NCI-H1105 treated with DMSO at 0.1 percent for 48 hours (cell line): ENCODE measurements around the gene MLLT1.

ENCODE experiments used
- DNase-seq: peaks from one replicate; lab custom pipeline; 2025; lab: John Stamatoyannopoulos, UW

MLLT1 gene

DNA sequence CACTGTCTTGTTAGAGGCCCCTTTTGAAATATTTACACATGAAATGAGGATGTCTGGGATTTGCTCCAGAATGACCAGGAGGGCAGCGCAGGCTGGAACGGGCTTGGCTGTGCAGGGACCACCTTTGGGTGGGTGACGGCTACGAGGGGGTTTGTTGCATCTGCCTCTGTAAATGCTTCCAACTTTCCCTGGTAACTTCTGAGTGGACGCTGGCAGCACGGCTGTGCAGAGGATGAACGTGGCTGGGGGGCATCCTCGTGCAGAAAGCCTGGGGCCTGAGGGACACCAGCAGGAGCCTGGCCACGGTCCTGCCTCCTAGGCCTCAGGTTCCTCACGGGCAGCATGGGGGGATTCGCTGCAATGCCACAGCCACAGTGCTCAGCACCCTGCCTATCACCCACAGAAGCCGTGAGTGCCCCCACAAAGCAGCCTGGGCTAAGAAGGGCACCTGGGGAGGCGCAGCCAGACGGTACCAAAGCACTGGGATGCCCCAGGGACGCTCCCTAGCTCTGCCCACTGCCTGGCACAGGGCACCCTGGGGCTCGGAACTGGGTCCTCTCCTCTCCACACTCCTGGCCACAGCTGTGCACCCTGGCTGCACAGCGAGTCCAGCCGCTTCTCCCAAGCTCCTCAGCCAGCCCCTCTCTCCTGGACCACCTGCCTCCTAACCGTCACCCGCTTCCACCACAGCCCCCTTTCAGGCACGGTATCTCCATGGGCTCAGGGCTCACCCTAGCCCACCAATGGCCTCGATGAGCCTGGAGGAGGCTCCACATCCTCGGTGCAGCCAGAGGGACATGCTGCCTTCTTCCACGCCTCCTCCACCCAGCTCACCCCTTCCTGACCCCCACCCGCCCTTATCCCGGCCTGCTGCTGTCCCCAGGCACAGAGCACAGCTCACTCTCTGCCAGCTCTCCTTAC is 44.5 kb downstream of the MLLT1 start:
- no peak for DNase-seq

DNA sequence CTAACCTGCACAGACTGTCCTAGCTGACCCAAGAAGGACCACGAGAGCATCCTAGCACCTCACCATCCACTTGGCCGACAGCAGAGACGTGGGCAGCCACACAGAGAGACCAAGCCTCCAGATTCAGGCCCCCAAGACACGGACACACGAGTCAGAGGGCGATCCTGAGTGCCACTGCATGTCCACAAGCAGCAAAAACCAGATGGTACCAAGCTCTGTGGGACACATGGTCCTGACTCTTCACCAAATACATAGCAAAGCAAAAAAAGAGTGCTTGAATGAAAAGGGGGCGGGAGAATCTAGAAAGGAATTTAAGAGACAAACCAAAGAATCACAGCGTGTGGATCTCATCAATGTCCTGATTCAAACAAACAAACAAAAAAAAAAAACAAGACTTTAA is 45.2 kb downstream of the MLLT1 start:
- DNase-seq = no peak

DNA sequence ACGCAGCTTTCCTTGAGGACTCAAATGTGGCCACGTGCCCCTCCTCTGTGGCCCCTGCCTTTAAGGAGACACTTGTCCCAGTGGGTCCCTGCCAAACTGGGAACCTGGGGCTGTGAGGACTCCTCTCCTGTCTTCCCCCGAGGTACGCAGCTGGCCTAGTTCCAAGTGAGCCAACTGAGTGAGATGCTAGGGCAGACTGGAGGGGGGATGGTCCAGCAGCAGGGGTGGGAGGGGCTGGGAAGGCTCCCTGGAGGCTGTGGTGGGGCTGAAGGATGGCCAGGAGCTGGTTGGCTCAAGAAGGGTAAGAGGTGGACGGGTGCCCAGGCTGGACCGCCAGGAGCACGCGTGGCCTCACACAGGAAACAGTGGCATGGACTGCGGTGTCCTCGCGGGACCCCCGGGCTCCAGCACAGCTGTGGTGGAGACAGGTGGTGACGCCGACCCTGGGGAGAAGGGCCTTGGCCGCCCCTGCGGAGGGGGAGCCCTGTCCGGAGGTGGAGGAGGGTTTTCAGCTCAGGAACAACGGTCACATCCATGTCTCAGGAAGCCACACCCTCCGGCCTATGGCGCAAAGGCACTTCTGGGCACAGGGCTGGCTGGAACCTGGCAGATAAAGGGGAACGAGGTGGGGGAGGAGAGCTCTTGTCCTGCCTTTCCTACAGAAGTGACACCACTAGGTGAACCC is 45.8 kb downstream of the MLLT1 start:
- no peak for DNase-seq

DNA sequence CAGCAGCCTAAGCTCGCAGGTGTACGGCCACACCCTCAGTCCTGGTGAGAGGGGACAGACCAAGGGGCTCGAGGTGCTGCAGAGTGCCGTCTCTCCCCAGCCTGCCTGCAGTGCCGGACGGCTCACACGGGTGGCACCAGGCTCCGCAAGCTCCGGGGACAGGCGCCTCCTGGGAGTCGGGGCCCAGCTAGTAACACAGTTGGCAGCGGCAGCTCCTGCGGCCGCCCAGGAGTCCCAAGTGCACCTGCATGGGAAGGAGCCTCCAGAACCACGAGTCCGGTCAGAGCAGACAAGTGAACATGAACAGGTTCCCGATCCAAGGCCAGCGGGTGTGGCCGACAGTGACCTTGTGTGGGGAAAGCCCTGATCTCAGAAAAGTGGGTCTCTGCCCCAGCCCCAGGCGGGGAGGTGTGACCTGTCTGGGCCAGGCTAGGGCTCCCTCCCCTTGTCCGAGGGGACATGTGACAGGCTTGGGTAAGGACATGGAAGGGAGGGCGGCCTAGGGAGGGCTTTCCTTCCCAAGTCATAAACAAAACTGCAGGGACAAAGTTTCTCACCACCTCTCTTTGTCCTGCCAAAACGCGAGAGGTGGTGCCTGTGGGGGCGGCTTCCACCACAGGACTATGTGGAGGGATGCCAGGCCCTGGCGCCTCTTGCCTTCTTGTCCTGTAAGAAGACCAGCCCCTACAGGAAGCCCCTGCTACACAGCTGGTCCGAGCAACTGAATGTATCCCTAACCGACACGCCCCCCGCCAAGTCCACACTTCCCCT is 46.5 kb downstream of the MLLT1 start:
- no peak for DNase-seq

DNA sequence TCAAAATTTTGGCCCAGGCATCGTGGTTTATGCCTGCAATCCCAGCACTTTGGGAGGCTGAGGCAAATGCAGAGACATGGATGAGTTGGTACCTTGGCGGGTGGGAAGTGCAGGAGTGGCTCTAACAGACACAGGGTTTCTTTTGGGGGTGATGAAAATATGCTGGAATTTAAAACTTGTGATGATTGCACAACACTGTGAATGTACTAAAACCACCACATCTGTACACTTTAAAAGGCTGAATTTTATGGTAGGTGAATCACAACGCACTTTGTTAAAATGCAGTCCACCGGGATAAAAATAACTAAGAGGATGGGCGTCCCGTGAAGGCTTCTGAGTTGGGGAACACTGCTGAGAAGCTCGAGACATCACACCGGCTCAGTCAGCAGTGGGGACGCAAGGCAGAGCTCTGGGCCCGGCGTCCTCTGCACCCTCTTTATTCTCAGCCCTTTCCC is 47.1 kb downstream of the MLLT1 start:
- DNase-seq = no peak

DNA sequence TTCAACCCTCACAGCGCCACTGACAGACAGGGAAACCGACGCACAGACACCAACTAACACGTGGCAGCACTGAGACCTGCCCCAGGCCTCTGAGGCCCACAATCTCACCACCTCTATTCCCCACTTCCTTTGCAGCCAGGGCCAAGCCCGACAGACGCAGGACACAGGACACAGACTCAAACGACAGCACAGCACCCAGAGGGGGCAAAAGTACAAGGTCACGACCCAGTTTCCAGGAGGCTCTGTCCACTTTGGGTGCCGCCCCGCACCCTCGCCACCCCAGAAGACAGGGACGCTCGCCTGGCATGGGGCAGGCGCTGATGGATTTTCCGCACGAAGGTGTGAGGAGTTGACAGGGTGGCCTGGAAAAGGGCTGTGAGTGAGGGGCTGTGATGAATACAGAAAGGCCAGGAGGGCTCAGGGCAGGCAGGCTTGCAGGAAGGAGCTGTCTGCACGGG is 48.8 kb downstream of the MLLT1 start:
- no peak for DNase-seq

DNA sequence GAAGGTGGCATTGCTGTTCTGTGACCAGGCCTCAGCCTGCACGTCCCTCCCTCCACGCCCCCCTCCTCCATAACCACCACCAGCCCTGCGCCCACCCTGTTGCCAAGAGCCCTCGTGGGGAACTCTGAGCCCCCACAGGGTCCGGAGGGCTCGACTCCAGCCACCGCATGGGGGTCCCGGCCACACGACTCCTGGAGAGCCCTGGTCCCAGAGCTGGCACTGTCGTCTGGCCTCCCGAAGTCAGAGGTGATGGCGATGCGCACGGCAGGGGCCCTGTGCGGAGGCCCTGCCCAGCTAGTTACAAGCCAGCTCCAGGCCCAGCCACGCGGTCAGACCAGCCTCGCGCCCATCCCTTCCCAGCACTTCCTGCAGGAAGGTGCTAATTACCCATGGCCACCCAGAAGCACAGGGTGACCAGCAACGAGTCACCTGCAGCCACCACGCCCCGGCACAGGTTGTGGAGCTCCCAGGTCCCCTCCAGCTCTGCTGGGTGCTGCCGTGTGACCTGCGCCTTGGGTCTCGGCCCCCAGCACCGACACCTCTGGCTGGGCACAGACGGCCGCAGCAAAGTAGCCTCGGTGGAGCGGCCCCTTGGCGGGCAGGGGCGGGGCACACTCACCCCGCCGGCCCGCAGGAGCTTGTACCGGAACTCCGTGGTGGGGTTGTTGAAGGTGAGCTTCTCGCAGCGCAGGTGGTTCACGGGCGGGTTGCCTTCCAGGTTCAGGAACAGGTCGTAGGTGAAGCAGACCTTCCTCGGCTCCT is 49.6 kb downstream of the MLLT1 start:
- no peak for DNase-seq

DNA sequence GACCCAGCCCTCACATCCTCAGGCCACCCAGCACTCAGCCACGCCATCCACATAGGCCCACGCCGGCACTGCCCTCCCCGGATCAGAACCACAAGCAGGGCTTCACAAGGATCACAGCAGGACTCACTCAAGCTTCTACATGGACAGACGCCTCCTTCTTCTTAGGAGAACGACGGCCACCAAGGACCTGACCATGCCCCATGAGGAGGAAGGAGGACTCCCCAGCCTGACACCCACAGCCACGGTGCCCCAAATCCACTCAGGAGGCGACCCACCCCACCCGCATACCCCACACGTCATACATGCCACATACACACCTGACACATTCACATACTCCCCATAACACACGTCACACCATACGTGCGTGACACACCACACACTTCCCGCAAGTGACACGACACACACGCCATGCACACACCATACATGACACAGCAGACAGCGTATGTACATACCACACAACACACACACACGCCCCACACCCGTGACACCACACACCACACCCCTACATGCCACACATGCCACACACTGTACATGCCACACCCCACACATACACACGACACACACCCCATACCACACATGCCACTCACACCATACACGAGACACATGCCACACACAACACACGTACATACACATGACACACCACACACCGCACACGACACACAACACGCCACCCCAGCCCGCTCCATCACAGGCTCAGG is 50.4 kb downstream of the MLLT1 start:
- DNase-seq = no peak

DNA sequence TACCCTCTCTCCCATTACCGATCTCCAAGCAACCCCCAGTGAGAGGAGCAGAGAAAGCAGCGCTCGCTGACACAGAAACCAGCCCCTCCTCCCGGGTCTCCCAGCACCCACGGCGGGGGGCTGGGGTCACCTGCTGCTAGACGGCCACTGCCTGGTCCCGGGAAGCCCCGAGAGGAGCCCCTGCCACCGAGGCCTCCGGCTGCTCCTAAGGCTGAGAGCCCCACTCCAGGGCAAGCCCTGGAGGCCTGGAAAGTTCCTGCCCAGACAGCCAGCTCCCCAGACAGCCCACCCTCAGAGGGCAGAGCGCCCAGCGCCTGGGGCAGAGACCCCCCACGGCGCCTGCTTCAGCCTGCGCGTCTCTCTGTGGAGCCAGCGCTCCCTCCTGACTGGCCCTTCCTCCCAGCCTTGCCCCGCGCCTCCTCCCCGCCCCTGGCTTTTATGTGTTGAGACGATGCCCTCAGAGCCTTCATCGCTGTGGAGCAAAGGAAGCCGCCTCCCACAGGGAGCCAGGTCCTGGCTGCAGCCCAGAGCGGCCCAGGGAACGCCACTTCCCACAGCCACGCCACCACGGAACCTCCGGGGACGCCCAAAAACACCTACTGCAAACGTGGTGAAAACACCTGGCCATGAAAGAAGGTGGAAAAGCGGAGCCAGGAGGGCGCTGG is 51.1 kb downstream of the MLLT1 start:
- DNase-seq = no peak

DNA sequence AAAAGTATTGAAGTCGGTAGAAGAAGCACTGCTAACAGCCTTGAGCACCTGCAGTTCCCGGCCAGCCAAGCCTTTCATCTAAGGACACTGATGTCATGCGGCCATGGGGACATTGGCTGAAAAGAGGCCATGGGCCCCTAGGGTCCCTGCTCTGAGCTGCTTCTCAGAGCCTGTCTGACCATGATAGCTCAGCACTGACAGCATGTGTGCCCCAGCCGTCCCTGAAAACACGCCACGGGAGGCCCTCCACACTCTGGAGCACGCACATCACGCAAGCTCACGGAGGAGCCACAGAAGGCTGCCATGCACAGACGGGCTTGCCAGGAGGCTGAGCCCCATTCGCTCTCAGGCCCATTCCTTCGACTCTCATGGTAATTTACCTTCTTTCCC is 51.8 kb downstream of the MLLT1 start:
- DNase-seq = no peak

DNA sequence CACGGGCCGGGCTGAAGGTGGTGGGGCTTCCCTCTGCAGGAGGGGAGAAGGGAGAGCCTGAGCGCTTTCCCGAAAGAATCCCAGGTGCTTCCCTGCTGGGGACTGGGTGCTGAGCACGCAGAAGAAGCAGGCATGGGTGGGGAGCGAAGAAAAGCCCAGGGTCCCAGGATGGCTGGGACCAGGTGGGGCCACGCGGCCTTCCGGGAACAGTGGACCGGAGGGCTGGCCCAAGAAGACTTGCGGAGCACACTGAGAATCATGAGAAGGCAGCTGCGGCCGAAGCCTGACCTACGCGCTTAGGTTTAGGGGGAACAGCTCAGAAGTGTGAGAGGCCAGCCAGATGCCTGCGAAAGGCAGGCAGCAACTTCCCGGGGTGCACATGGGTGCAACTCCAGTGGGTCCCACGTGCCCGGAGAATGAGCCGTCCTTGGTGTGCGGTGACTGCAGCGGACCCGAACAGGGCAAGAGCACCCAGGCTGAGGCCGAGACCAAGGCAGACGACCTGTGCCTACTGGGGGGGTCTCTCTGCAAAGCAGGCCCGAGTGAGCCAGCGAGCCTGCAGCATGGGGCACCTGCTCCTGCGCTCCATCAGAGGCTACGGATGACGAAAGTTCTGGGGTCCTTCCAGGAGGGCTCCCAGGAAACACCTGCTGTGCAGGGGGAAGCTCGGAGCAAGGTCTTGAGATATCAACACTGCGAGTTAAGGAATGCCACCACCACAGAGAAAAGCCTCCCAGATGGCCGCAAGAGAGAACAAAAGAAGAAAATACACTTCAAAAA is 52.4 kb downstream of the MLLT1 start:
- no peak for DNase-seq

DNA sequence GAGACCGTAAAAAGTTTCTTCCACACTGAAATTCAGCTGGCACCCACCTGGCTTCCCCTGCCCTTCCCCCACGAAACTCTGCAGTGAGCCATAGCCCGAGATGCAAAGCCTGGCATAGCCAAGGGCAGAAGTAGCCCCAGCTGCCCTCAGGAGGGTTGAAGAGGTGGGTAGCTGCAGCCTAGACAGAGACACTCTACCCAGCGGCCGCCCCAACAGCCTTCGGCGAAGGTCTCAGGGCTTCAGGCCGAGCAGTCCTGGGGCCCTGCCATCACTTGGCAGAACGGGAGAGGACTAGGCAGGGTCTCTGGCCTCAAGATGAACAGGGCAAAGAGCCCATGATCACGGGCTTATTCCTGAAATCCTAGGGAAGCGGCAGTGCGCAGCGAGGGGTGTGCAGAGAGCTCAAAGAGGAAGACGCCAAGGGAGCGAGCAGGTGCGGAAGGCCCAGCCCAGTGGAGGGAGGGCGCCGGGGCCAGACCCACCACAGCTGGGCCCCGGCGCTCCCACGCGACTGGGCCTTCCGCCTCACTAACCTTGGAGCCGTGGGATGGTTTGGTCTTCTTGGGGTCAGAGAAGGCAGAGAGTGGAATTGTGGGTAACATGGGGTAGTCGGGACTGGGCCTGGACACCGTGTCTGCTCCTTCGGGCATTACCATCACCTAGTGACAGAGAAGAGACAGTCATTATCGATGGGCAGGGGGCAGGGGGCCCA is 53.2 kb downstream of the MLLT1 start:
- DNase-seq = no peak

DNA sequence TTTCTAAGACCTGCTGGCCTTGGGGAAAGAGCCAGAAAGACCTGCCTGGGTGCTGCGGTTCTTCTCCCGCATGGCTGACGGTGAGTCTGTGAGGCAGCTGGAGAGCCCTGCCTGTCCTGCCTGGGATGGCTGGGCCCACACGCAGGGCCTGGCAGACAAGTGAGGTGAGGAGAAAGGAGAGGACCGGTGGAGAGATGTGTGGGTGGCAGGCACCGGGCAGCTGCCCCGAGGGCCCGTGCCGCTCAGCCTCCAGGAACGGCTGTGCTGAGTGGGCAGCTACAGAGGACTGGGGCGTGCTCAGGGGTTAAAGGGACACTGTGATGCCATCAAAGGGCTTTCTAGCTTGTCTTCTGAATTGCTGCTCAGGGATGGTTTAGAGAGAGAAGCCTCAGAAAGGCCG is 53.8 kb downstream of the MLLT1 start:
- no peak for DNase-seq

DNA sequence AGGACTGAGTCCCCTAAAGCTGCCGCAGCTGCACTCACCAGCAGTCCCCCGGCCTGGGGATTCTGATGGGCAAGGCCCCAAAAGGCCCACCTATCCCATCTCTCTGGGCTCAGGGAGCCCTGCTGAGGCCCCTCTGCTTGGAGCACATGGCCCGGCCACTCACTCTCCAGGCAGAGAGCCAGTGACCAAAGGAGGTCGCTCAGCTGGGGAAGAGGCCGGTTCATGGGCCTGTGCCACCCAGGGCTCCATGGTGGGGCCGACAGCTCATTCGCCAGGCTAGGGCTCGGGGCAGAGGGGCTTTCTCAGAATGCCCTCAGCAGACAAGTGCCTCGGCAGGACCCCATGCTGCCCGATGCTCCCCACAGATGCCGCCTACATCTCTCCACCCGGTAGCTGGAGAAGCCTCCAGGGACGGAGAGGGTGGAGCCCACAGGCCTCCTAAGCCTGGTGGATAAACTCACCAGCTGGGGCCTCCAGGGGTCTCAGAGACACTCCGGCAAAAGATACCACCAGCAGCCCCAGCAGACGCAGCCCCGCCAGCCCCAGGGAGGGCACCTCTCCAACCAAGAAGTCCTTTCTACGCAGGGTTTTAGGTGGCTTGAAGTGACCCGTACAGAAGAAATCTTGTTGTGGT is 54.4 kb downstream of the MLLT1 start:
- no peak for DNase-seq

DNA sequence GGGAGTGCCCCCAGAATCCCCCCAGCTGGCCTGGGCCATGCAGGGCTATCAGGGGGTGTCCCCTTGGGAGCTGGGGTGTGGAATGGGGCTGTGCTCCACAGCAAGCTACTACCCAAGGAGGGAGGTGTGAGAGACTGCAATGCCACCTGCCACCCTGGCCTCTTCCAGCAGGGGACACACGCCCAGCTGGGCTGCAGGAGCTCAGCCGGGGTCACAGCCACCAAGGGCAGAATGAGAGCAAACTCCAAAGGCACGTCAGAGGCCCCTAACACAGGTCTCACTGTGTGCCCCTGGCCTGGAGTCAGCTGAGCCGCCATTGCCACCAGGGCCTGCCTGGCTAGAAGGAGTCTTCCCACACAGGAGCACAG is 55.5 kb downstream of the MLLT1 start:
- no peak for DNase-seq

DNA sequence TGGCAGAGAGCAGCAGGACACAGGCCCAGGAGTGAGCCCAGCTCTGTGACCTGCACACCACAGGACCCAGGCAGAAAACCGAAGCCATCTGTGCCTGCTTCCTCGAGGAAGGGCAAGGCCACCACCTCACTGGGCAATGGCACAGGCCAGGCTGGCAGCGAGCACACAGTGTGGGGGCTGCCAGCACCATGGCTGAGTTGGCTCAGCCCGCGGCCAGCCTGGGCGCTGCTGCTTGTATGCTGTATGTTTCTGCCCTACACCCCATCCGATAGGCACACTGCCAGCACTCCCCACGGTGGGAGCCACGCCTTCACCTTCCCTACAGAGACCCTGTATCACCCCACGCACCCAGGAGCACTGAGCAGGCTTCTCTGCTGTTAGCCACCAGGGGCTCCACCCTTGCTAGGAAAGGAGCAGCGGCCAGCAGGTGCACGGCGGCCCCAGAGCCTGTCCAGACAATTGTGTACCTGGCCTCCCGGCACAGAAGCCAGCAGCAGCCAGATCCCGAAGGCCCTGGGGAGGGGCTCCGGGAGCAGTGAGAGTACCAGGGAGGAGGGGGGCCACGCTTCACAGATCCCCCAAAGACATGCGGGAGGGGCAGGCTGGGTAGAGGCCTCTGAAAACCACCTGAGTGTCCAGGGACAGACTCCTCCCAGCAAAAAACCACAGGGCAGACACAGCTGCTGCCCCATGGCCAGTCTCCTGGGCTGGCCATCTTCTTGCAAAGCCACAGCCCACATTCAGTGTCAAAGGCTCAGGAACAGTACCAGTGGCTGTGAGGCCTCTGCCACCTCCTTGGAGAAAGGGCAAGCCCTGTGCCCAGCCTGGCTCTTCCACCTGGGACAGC is 56.1 kb downstream of the MLLT1 start:
- no peak for DNase-seq

DNA sequence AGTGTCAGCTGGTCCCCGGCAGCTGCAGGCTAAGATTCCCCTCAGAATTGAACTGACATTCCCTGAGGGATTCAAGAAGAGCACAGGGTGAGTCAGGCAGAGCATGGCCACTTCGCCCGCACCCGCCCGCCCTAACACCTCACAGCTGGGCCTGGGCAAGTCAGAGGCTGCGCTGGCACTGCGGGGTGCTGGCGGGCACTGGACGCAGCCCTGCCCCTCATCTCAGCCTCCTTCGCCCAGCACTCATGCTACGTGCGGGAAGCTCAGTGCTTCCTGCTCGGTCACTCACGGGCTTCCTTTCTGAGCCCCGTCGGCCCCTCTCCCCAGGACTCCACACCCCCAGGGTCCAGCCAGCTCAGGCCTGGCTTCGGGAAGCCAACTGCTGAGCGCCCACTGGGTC is 56.9 kb downstream of the MLLT1 start:
- DNase-seq = no peak
